ENCODE results near the gene ARRDC2. TPM values are rescaled to one million over a fixed set of nuclear protein-coding genes. Genes with fewer than 3 reads are reported as not detected.

ARRDC2 gene
- total and polyA plus RNA-seq, 2 experiments from 2014 or later = 5.7 to 19.7 TPM

- no peak within 1 kb of the TSS for H2AFZ ChIP-seq
Observed at GRCh38 chr19:17966550-17967256, 41.3 kb upstream of the ARRDC2 start, which contains the start of gene KCNN1. Gene KCNN1 (plus strand): TSS chr19:17967107. CDS start chr19:17973889, 6,782 bp downstream.

DNA sequence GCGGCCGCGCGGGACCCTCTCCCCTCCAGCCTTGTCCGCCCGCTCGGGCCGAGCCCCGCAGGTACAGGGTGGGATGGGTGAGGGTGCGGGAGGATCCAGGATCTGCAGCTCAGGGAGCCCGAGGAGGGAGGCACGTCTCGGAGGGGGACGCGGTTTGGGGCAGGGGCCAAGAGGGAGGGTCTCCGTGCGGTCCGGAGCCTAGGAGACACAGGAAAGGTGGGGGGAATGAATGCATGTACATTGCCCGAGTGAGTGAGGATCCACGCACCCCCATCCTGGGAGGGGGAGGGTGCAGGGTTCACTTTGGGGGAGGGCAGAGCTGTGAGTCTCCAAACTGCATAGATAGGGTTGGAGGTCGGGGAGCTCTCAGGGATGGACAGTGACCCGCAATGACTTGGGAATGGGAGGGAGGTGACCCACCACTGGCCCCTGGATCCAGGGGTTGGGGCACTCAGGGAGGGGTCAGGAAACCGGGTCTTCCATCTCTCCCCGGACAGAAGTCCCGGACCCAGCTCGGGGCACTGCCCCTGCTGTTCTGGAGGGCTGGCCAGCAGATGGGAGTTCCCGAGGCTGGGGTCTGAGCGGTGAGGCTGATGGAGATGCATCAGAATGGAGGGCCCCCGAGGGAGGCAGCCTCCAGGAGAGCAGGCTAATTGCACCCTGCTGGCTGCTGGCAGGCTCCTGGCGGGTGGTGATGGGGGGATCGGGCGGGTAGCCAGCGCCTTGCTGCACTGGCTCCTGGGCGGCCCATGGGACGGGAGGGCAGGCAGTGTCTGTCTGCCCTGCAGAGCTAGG is 40.5 kb upstream of the ARRDC2 start:
- Histone ChIP-seq H3F3A (ENCODE audit: insufficient read depth) (no peaks in the 10 kb centered on the region), H3K4me2 (ENCODE audit: unreplicated experiment) (no peak overlapping the region), H3K9ac (no peak overlapping the region), H4K20me1 (ENCODE audit: insufficient read depth) (no peaks in the 10 kb centered on the region), H3K9me3 (ENCODE audit: low read depth) (no peaks in the 10 kb centered on the region), H2AFZ (no peak overlapping the region), H3K4me3 (no peak overlapping the region), H3K9me2 (ENCODE audit: insufficient read depth) (no peaks in the 10 kb centered on the region), H3K27ac (no peak overlapping the region), H3K36me3 (ENCODE audit: low read depth) (no peaks in the 10 kb centered on the region), H3K27me3 (replicated peaks; ENCODE audit: insufficient read depth) (peaks cover 36% of the 10 kb centered on the region), H3K79me2 (ENCODE audit: insufficient read depth) (no peaks in the 10 kb centered on the region), H3K4me1 (ENCODE audit: insufficient read depth) (no peaks in the 10 kb centered on the region)
- in situ Hi-C loops (cut with MboI) = no loop called here
- 5 to 10% methylated on average over 17 to 35 of the region's 35 CpGs for WGBS, 2 experiments (ENCODE audit: low coverage in 1 of 2, low lambda C conversion rate in 2 of 2, missing lambda C conversion rate in 2 of 2)
- DNase-seq = no peak
- TF ChIP-seq EZH2 (IDR thresholded peaks at IDR 0.05; ENCODE audit: insufficient read depth, poor library complexity, severe bottlenecking) = peak; percentile 62
- TF ChIP-seq EZH2phosphoT487 (IDR thresholded peaks at IDR 0.05; ENCODE audit: insufficient read depth, low read depth) = no peak

More at GRCh38 chr19:17966550-17967256, 41.3 kb upstream of the ARRDC2 start, which contains the start of gene KCNN1:
- H4K20me1 ChIP-seq (ENCODE audit: insufficient read depth) = no peaks in the 10 kb centered on the region
- no peaks in the 10 kb centered on the region for H3K9me2 ChIP-seq (ENCODE audit: insufficient read depth)
- TF ChIP-seq EZH2phosphoT487 (IDR thresholded peaks at IDR 0.05; ENCODE audit: insufficient read depth, low read depth) = 0 out of 2 replicates have a peak, but pooled peaks have one; percentile 65
- peak; percentile 67 for TF ChIP-seq EZH2 (IDR thresholded peaks at IDR 0.05; ENCODE audit: insufficient read depth, poor library complexity, severe bottlenecking)
- no peak within 1 kb of the TSS for H3K4me3 ChIP-seq
- no peak for DNase-seq
- 3 to 15% methylated on average over 8 to 44 of the region's 59 CpGs for whole genome bisulfite sequencing, 2 experiments (ENCODE audit: low coverage in 1 of 2, low lambda C conversion rate in 2 of 2, missing lambda C conversion rate in 2 of 2)
- H3K27ac ChIP-seq = no peak within 1 kb of the TSS
- no peak within 1 kb of the TSS for H3K9ac ChIP-seq
- H3K36me3 ChIP-seq (ENCODE audit: low read depth) = no peaks in the 10 kb centered on the region
- in situ Hi-C loops (cut with MboI) = no loop called here
- no peaks in the 10 kb centered on the region for H3K9me3 ChIP-seq (ENCODE audit: low read depth)
- H3K4me2 ChIP-seq (ENCODE audit: unreplicated experiment) = no peak within 1 kb of the TSS
- peaks cover 36% of the 10 kb centered on the region for H3K27me3 ChIP-seq (replicated peaks; ENCODE audit: insufficient read depth)
- no peaks in the 10 kb centered on the region for H3K79me2 ChIP-seq (ENCODE audit: insufficient read depth)
- no peaks in the 10 kb centered on the region for H3F3A ChIP-seq (ENCODE audit: insufficient read depth)
- no peaks in the 10 kb centered on the region for H3K4me1 ChIP-seq (ENCODE audit: insufficient read depth)

- peaks cover 36% of the 10 kb centered on the region for H3K27me3 ChIP-seq (replicated peaks; ENCODE audit: insufficient read depth)
- TF ChIP-seq EZH2phosphoT487 (IDR thresholded peaks at IDR 0.05; ENCODE audit: insufficient read depth, low read depth) (no peak), EZH2 (IDR thresholded peaks at IDR 0.05; ENCODE audit: insufficient read depth, poor library complexity, severe bottlenecking) (no peak)
- no peak overlapping the region for H3K9ac ChIP-seq
Observed at GRCh38 chr19:17968362-17968761, 39.6 kb upstream of the ARRDC2 start.

GRCh38 chr19:17969096-17969792 is 38.7 kb upstream of the ARRDC2 start:
- Histone ChIP-seq H3K36me3 (ENCODE audit: low read depth) (no peaks in the 10 kb centered on the region), H3K9ac (no peak overlapping the region), H3K4me2 (ENCODE audit: unreplicated experiment) (no peak overlapping the region), H3K27ac (no peak overlapping the region), H2AFZ (no peak overlapping the region), H3K4me3 (no peak overlapping the region), H4K20me1 (ENCODE audit: insufficient read depth) (no peaks in the 10 kb centered on the region), H3K27me3 (replicated peaks; ENCODE audit: insufficient read depth) (peaks cover 36% of the 10 kb centered on the region), H3K9me2 (ENCODE audit: insufficient read depth) (no peaks in the 10 kb centered on the region), H3K4me1 (ENCODE audit: insufficient read depth) (no peaks in the 10 kb centered on the region), H3F3A (ENCODE audit: insufficient read depth) (no peaks in the 10 kb centered on the region), H3K79me2 (ENCODE audit: insufficient read depth) (no peaks in the 10 kb centered on the region), H3K9me3 (ENCODE audit: low read depth) (no peaks in the 10 kb centered on the region)
- in situ Hi-C loops (cut with MboI) = no loop called here
- WGBS, 2 experiments (ENCODE audit: low coverage in 1 of 2, low lambda C conversion rate in 2 of 2, missing lambda C conversion rate in 2 of 2) = 78 to 80% methylated on average over 14 to 19 of the region's 19 CpGs
- no peak for DNase-seq
- no peak for TF ChIP-seq EZH2 (IDR thresholded peaks at IDR 0.05; ENCODE audit: insufficient read depth, poor library complexity, severe bottlenecking)
- TF ChIP-seq EZH2phosphoT487 (IDR thresholded peaks at IDR 0.05; ENCODE audit: insufficient read depth, low read depth) = no peak

More at GRCh38 chr19:17968362-17968761, 39.6 kb upstream of the ARRDC2 start:
- Histone ChIP-seq H3K4me1 (ENCODE audit: insufficient read depth) (no peaks in the 10 kb centered on the region), H3K9me3 (ENCODE audit: low read depth) (no peaks in the 10 kb centered on the region), H3K4me2 (ENCODE audit: unreplicated experiment) (no peak overlapping the region), H3K36me3 (ENCODE audit: low read depth) (no peaks in the 10 kb centered on the region), H3F3A (ENCODE audit: insufficient read depth) (no peaks in the 10 kb centered on the region), H2AFZ (no peak overlapping the region), H3K79me2 (ENCODE audit: insufficient read depth) (no peaks in the 10 kb centered on the region), H3K4me3 (no peak overlapping the region), H3K27ac (no peak overlapping the region), H3K9me2 (ENCODE audit: insufficient read depth) (no peaks in the 10 kb centered on the region), H4K20me1 (ENCODE audit: insufficient read depth) (no peaks in the 10 kb centered on the region)
- no peak for DNase-seq
- in situ Hi-C loops (cut with MboI) = no loop called here
- 43 to 46% methylated on average over 3 to 4 of the region's 4 CpGs for WGBS, 2 experiments (ENCODE audit: low coverage in 1 of 2, low lambda C conversion rate in 2 of 2, missing lambda C conversion rate in 2 of 2)

Measured in GM23248 (cell line).